Measurements from ENCODE around the gene PDE4D.

DNA sequence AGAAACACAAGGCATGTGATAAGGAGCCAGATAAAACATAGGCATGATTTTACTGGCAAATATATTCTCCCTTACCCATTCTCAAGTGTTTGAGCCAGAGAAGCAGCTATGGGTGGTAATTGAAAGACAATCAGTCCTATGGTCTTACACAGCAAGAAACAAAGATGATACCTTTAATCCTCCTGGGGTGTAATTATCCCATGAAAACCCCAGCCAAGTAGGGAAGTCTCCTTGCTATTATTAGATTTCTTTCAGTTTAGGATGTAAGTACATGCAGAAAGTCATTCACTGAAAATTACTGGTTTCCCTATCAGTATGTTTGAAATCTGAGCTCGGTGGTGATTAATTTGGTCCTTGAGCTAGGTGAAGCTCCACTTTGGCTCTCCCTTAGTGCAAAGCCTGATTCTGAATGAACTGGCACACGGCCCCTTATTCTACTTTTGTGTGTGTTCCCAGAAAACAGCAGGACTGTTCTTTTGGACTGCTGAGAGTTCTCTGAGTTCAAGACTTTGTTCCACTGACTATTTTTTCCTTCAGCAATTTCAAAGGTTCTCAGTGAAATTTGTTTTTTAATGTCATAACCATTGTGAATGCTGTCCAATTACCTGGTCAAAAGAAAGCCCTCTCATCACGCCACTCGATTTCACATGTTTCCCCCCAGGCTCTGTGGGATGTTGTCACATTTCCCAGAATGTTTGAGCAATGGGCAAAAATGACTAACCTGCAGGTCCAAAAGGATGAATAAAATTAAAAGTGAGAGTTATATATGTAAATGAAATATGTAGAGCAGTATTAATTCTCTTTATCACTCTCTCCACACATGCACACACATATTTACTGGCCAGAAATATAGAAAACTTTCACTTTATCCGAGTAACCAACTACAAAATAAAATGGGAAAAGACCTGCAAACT lies 967.6 kb downstream of the PDE4D start:
- TF ChIP-seq, protein P1, sequence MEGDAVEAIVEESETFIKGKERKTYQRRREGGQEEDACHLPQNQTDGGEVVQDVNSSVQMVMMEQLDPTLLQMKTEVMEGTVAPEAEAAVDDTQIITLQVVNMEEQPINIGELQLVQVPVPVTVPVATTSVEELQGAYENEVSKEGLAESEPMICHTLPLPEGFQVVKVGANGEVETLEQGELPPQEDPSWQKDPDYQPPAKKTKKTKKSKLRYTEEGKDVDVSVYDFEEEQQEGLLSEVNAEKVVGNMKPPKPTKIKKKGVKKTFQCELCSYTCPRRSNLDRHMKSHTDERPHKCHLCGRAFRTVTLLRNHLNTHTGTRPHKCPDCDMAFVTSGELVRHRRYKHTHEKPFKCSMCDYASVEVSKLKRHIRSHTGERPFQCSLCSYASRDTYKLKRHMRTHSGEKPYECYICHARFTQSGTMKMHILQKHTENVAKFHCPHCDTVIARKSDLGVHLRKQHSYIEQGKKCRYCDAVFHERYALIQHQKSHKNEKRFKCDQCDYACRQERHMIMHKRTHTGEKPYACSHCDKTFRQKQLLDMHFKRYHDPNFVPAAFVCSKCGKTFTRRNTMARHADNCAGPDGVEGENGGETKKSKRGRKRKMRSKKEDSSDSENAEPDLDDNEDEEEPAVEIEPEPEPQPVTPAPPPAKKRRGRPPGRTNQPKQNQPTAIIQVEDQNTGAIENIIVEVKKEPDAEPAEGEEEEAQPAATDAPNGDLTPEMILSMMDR (IDR thresholded peaks at IDR 0.05) = no peak
- TF ChIP-seq EP300 (IDR thresholded peaks at IDR 0.05) = no peak
- no peak for TF ChIP-seq POLR2A (IDR thresholded peaks at IDR 0.05)
